SK-N-MC (cell line): Measurements from ENCODE around the gene ORC3.

Experiments used
- EZH2 ChIP-seq: fragments of 200-600 bp; sonication (generic); IDR thresholded peaks from one replicate; pipeline ENCODE4 v1.6.1; 2017; ENCODE audit warnings: antibody characterized with exemption
- FOXP2 ChIP-seq: optimal IDR thresholded peaks from 2 replicates; pipeline ENCODE3; 2011; ENCODE audit warnings: mild to moderate bottlenecking, moderate library complexity; ENCODE audit not compliant: insufficient read depth; ENCODE audit errors: extremely low read length, control extremely low read depth
- POLR2AphosphoS5 ChIP-seq: IDR thresholded peaks from 2 replicates; pipeline ENCODE4 v1.6.1; 2012; ENCODE audit warnings: mild to moderate bottlenecking, low read depth, low read length, borderline replicate concordance

DNA sequence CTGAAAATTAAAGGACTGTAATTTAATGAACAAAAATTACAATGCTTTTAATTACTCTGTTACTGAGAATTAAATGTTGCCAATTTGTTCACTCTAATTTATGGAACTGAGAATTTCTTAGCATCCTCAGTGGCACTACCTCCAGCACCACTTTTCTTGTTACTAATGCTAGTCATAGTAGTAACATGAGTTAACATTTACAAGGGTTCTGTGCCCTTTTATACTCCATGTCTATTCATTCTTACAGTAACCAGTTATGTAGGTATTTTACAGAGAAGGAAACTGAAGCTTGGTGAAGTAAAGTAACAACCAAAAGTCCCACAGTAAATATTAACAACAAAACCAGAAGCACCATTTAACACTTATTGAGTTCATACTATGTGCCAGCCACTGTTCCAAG is 34.4 kb upstream of the ORC3 start:
- no peak for TF ChIP-seq EZH2
- TF ChIP-seq POLR2AphosphoS5 = no peak
- TF ChIP-seq FOXP2 = no peak
